Measurements from ENCODE around the gene GPHN.

DNA sequence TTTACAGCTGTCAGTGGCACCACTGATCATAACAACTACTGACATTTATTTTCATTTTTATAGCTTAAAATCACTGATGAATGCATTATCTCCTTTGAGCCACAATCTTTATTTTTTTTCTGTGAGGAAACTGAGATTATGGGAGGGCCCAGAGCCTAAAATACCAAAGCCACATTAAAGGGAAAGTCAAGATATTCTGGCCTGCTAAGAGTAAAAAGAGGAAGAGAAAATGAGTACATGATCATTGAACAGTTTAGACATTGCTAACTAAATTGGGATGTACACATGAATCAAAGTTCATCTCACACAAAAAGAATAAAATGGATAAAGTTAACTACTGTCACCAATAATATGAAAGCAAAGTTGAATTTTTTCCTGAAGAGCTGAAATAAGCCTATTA lies 510.8 kb downstream of the GPHN start:
- no peak for TF ChIP-seq EZH2 (IDR thresholded peaks at IDR 0.05)
- no peak for TF ChIP-seq POLR2AphosphoS5 (IDR thresholded peaks at IDR 0.05; ENCODE audit: borderline replicate concordance, low read depth, low read length)
